ENCODE measurements around the gene LETM1.

LETM1 gene

DNA sequence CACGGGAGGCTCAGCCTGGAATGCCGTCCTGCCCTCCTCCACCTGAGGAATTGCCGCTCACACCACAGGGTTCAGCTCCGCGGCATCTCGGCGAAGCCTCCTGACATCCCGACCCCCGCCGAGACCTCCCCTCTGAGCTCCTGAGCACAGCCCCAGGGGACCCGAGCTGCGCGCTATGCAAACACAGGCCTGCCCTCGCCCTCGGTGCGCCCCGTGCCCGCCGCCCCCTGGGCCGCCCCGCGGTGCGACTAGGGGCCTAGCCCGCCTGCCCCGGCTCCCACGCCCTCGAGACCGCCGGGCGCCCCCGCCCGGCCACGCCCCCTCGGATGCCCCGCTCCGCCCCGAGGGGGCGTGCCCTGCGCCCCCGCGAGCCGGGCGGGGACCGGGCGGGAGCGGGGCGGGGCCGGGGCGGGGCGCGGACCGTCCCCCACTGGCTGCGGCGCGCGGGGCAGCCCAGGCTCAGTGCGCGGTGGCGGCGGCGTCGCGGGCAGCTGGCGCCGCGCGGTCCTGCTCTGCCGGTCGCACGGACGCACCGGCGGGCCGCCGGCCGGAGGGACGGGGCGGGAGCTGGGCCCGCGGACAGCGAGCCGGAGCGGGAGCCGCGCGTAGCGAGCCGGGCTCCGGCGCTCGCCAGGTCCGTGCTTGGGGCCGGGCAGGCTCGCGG is 63.0 kb downstream of the LETM1 start, which contains the start of gene FGFR3:
Gene FGFR3, plus strand, starts transcription at position 462 of the 664 bp plus-strand sequence. CDS start 642 bp downstream, outside the sequence.
- peak in 1 of 4 experiments; percentile 18 for DNase-seq

GRCh38 chr4:1792158-1792831 is 63.7 kb downstream of the LETM1 start:
- no peak for DNase-seq

GRCh38 chr4:1790005-1790404 is 66.0 kb downstream of the LETM1 start:
- no peak for DNase-seq

GRCh38 chr4:1789552-1789951 is 66.4 kb downstream of the LETM1 start:
- DNase-seq = no peak

- DNase-seq = no peak
These were observed 67.5 kb downstream of the LETM1 start for GRCh38 chr4:1788254-1788973.

- DNase-seq = no peak
These were observed 68.4 kb downstream of the LETM1 start for GRCh38 chr4:1787411-1788077.

DNA sequence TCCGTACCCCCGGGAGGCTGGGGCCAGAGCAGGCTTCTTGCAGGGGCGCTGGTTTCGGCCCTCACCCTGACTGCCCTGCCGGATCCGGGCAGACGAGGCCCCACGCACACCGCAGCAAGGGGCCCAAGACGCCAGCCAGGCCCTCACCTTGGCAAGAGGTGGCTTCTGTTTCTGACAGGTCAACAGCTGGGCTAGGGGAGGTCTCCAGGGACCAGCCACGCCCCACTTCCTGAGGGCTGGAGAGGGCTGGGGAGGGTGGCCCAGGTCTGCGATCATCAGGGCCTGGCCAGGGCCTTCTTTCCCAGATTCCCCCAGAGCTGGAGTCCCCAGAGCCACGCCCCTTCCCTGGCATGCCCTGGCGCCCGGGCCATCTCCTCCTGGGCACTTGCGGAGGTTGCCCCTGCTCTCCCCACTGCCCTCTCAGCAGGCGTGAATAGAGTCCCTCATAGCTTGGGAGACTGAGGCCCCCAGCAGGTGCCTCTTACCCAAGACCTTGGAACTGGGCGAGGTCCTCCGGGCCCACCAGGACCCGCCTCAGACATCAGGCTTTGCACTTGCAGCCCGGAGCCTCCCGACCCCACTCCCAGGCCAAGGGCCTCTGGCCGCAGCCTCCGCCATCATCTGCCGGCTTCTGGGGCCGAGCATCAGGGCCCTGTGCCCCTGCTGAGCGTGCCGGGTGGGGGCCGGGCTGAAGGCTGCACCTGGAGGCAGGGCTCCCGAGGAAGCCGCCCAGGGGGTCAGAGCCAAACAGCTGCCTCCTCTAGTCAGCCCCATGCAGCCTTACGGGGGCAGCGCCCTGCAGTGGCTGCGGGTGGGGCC is 69.2 kb downstream of the LETM1 start:
- no peak for DNase-seq

GRCh38 chr4:1785592-1785991 is 70.4 kb downstream of the LETM1 start:
- DNase-seq = no peak

GRCh38 chr4:1784789-1785591 is 71.0 kb downstream of the LETM1 start:
- no peak for DNase-seq

- no peak for DNase-seq
These were observed 71.6 kb downstream of the LETM1 start for GRCh38 chr4:1784395-1784788.

GRCh38 chr4:1783970-1784369 is 72.0 kb downstream of the LETM1 start:
- DNase-seq = no peak

GRCh38 chr4:1783015-1783414 is 72.9 kb downstream of the LETM1 start:
- no peak for DNase-seq

GRCh38 chr4:1780435-1780834 is 75.5 kb downstream of the LETM1 start:
- DNase-seq = no peak

- no peak for DNase-seq
These were observed 76.2 kb downstream of the LETM1 start for GRCh38 chr4:1779588-1780382.

DNA sequence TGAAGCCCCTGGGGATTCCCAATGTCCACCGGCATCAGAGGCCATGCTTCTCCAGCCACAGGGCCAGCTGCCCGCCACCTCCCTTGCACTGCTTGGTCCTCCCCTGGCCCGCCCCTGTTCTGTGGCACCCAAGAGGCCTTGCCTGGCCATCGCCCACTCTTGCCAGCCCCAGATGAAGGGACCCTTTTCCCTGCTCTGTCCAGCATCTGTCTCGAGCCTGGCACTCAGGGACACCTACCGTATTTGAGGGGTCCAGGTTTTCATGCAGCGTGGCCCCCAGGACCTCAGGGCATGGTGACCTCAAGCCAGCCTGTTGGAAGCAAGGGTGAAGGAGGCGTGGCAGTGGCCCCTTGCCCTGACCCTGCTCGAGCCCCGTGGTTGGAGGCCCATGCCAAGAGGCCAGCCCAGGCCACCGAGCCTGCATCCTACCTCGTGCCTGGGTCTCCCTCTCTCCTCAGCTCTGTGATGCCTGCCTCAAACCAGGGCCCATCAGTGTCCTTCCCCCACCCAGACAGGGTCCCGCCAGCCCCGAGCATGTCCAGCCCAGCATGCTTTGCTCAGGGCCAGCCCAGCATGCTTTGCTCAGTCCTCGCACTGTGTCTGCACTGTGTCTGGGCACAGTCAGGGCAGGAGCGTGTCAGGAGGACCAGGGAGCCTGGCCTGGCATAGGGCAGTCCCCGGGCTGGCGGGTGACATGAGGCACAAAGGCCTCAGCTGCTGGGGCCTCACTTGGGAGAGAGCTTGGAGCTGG is 77.1 kb downstream of the LETM1 start:
- DNase-seq = no peak

- DNase-seq = no peak
These were observed 77.9 kb downstream of the LETM1 start for GRCh38 chr4:1777822-1778641.

DNA sequence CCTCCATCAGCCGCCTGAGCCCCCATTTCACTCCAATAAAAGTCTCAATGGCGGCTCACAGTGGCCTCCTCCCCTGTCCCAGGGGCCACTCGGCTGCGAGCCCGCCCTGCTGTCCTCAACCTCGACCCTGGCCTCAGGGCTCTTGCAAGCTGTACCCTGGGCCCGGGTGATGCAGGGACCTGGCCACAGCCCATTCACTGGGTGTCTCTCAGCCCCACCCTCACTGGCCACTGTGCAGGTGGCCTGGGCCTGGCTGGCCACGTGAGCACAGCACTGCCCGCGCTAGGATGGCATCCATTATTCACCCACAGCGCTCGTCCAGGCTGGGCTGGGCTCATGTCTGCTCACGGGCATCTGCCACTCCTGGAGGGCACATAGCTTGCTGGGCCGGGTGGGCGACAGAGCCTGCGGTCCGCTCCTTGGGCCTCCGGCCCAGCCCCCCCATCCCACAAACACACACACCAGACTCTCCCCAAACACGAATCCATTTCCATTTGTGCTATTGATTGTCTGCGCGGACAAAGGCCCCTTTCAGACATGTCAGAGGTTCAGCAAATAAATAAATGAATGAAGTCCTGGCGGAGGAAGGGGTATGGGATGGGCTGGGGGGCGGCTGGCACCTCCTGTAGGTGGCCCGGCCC is 79.3 kb downstream of the LETM1 start:
- DNase-seq = no peak

GRCh38 chr4:1775731-1776500 is 80.0 kb downstream of the LETM1 start:
- DNase-seq = no peak
